WTC11 (cell line): Measurements from ENCODE around the gene HECTD4. TPM values are rescaled to one million over a fixed set of nuclear protein-coding genes. Genes with fewer than 3 reads are reported as not detected.

ENCODE experiments used
- ATAC-seq: fragments of 200-7000 bp; cut with Tn5 transposase; 2 replicates; pipeline ENCODE4 v1.10.0; 2021; ENCODE audit warnings: mild to moderate bottlenecking, moderate library complexity
- CTCF ChIA-PET: fragments of 300-600 bp; sonication (Branson Sonifier 250); formaldehyde crosslinking; loops from one replicate; lab custom pipeline; 2021; ENCODE audit warnings: antibody characterized with exemption; lab: Charles Lee
- POLR2A ChIA-PET: fragments of 350-600 bp; sonication (Branson Sonifier 250); formaldehyde crosslinking; loops from one replicate; lab custom pipeline; 2021; ENCODE audit warnings: antibody characterized with exemption; lab: Charles Lee
- DNase-seq: peaks from one replicate; pipeline ENCODE4 v3.0.0; 2021; ENCODE audit warnings: low spot score
- H3K27ac Mint-ChIP-seq: 2 replicates; pipeline ENCODE4 v1.8.0; 2021; ENCODE audit warnings: mixed read lengths
- H3K27me3 Mint-ChIP-seq: 2 replicates; pipeline ENCODE4 v1.8.0; 2021; ENCODE audit warnings: low read depth, mild to moderate bottlenecking, moderate library complexity, mixed read lengths
- H3K36me3 Mint-ChIP-seq: 2 replicates; pipeline ENCODE4 v1.8.0; 2021; ENCODE audit warnings: mixed read lengths
- H3K4me1 Mint-ChIP-seq: 2 replicates; pipeline ENCODE4 v1.8.0; 2022; ENCODE audit warnings: mixed read lengths
- H3K4me3 Mint-ChIP-seq: 2 replicates; pipeline ENCODE4 v1.8.0; 2021; ENCODE audit warnings: mild to moderate bottlenecking, moderate library complexity, mixed read lengths
- H3K9me3 Mint-ChIP-seq: 2 replicates; pipeline ENCODE4 v1.8.0; 2021; ENCODE audit warnings: mixed read lengths
- ATF1 ChIP-seq: sonication (generic); formaldehyde crosslinking; IDR thresholded peaks from 2 replicates; pipeline ENCODE4 v1.8.1; 2023; ENCODE audit warnings: mild to moderate bottlenecking, moderate library complexity, missing genetic modification reagents
- ATF2 ChIP-seq: sonication (generic); formaldehyde crosslinking; IDR thresholded peaks from 2 replicates; pipeline ENCODE4 v1.8.1; 2022; ENCODE audit warnings: low read depth, missing genetic modification reagents, borderline replicate concordance
- CBFB ChIP-seq: sonication (generic); formaldehyde crosslinking; IDR thresholded peaks from 2 replicates; pipeline ENCODE4 v1.8.1; 2022; ENCODE audit warnings: mild to moderate bottlenecking, low read depth, missing genetic modification reagents
- ESRRA ChIP-seq: sonication (generic); formaldehyde crosslinking; IDR thresholded peaks from 2 replicates; pipeline ENCODE4 v1.8.1; 2022; ENCODE audit warnings: mild to moderate bottlenecking, missing genetic modification reagents, borderline replicate concordance
- FOXJ3 ChIP-seq: sonication (generic); formaldehyde crosslinking; IDR thresholded peaks from 2 replicates; pipeline ENCODE4 v1.9.0; 2021; ENCODE audit warnings: missing genetic modification reagents, mild to moderate bottlenecking, borderline replicate concordance
- FOXK1 ChIP-seq: sonication (generic); formaldehyde crosslinking; IDR thresholded peaks from 2 replicates; pipeline ENCODE4 v1.8.0; 2022; ENCODE audit warnings: mild to moderate bottlenecking, moderate library complexity, missing genetic modification reagents
- IRF1 ChIP-seq: sonication (generic); formaldehyde crosslinking; IDR thresholded peaks from 2 replicates; pipeline ENCODE4 v1.8.0; 2023; ENCODE audit warnings: missing genetic modification reagents
- JUN ChIP-seq: sonication (generic); formaldehyde crosslinking; IDR thresholded peaks from 2 replicates; pipeline ENCODE4 v1.8.0; 2023; ENCODE audit warnings: mild to moderate bottlenecking, missing genetic modification reagents
- RORB ChIP-seq: fragments of 250-450 bp; sonication (Bioruptor Pico); IDR thresholded peaks from 2 replicates; pipeline ENCODE4 v1.9.0; 2021; ENCODE audit warnings: mild to moderate bottlenecking
- TEAD1 ChIP-seq: sonication (generic); formaldehyde crosslinking; IDR thresholded peaks from 2 replicates; pipeline ENCODE4 v1.8.0; 2022; ENCODE audit warnings: mild to moderate bottlenecking, missing genetic modification reagents
- ZNF121 ChIP-seq: sonication (generic); formaldehyde crosslinking; IDR thresholded peaks from 2 replicates; pipeline ENCODE4 v1.8.0; 2023; ENCODE audit warnings: missing genetic modification reagents
- ZNF232 ChIP-seq: sonication (generic); formaldehyde crosslinking; IDR thresholded peaks from 2 replicates; pipeline ENCODE4 v1.8.0; 2022; ENCODE audit warnings: mild to moderate bottlenecking, missing genetic modification reagents
- ZNF281 ChIP-seq: sonication (generic); formaldehyde crosslinking; IDR thresholded peaks from 2 replicates; pipeline ENCODE4 v1.8.0; 2023; ENCODE audit warnings: mild to moderate bottlenecking, missing genetic modification reagents
- total RNA-seq: library from RNA; stranded (reverse); gene quantifications from 3 replicates; pipeline ENCODE4 v1.2.3, GENCODE V29; 2021
- TF ChIP-seq, protein P1 (sequence below): sonication (generic); formaldehyde crosslinking; IDR thresholded peaks from 2 replicates; pipeline ENCODE4 v1.8.0; 2023; ENCODE audit warnings: missing genetic modification reagents, mild to moderate bottlenecking, borderline replicate concordance
- TF ChIP-seq, protein P2 (sequence below): sonication (generic); formaldehyde crosslinking; IDR thresholded peaks from 2 replicates; pipeline ENCODE4 v1.8.1; 2023; ENCODE audit warnings: mild to moderate bottlenecking, missing genetic modification reagents
- TF ChIP-seq, protein P3 (sequence below): sonication (generic); formaldehyde crosslinking; conservative IDR thresholded peaks from 2 replicates; pipeline ENCODE4 v1.8.1; 2022; ENCODE audit warnings: mild to moderate bottlenecking, missing genetic modification reagents
- TF ChIP-seq, protein P4 (sequence below): fragments of 250-450 bp; sonication (Bioruptor Pico); IDR thresholded peaks from 2 replicates; pipeline ENCODE4 v1.9.0; 2021; ENCODE audit warnings: mild to moderate bottlenecking

Gene HECTD4
- total RNA-seq, 1 experiment from 2014 or later, result 31.7 TPM

- TF ChIP-seq ATF2 (CRISPR knock-in tag) (no peak), CBFB (CRISPR knock-in tag) (no peak), FOXJ3 (CRISPR knock-in tag) (no peak)
Measured at GRCh38 chr12:112218150-112218549, 164.1 kb downstream of the HECTD4 start (continued).

DNA sequence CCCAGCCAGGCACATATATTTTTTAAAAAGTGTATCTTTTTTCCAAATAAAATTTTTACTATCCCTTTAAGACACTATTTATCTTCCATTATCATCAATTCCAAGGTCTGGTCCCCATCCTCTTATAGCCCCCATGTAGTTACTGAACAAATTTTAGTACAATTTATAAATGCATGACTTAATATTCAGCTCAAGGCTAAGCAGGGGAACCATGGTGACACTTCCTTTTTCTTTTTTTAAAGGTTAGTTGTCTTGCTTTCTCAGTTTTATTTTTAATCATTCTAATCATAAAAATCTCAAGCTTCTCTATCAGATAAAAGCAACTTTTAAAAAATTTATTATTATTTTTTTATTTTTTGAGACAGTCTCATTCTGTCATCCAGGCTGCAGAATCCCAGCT is 164.6 kb downstream of the HECTD4 start:
- POLR2A ChIA-PET, result no interaction called here
- Mint-ChIP-seq H3K4me3 (no peak overlapping the region), H3K36me3 (no peaks in the 10 kb centered on the region; the same call in 1 of the 2 replicates), H3K27ac (no peak overlapping the region), H3K4me1 (no peaks in the 10 kb centered on the region), H3K9me3 (no peaks in the 10 kb centered on the region), H3K27me3 (no peaks in the 10 kb centered on the region)
- ATAC-seq, result no peak
- CTCF ChIA-PET, result interaction anchor here (1.3 to 3.5 kb wide), 2 partner anchors 20 to 170 kb away, joined by 3 to 17 read pairs; no protein-coding TSS in a partner anchor
- no peak for DNase-seq
- TF ChIP-seq, protein P1, sequence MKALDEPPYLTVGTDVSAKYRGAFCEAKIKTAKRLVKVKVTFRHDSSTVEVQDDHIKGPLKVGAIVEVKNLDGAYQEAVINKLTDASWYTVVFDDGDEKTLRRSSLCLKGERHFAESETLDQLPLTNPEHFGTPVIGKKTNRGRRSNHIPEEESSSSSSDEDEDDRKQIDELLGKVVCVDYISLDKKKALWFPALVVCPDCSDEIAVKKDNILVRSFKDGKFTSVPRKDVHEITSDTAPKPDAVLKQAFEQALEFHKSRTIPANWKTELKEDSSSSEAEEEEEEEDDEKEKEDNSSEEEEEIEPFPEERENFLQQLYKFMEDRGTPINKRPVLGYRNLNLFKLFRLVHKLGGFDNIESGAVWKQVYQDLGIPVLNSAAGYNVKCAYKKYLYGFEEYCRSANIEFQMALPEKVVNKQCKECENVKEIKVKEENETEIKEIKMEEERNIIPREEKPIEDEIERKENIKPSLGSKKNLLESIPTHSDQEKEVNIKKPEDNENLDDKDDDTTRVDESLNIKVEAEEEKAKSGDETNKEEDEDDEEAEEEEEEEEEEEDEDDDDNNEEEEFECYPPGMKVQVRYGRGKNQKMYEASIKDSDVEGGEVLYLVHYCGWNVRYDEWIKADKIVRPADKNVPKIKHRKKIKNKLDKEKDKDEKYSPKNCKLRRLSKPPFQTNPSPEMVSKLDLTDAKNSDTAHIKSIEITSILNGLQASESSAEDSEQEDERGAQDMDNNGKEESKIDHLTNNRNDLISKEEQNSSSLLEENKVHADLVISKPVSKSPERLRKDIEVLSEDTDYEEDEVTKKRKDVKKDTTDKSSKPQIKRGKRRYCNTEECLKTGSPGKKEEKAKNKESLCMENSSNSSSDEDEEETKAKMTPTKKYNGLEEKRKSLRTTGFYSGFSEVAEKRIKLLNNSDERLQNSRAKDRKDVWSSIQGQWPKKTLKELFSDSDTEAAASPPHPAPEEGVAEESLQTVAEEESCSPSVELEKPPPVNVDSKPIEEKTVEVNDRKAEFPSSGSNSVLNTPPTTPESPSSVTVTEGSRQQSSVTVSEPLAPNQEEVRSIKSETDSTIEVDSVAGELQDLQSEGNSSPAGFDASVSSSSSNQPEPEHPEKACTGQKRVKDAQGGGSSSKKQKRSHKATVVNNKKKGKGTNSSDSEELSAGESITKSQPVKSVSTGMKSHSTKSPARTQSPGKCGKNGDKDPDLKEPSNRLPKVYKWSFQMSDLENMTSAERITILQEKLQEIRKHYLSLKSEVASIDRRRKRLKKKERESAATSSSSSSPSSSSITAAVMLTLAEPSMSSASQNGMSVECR, result no peak
- TF ChIP-seq, protein P2, sequence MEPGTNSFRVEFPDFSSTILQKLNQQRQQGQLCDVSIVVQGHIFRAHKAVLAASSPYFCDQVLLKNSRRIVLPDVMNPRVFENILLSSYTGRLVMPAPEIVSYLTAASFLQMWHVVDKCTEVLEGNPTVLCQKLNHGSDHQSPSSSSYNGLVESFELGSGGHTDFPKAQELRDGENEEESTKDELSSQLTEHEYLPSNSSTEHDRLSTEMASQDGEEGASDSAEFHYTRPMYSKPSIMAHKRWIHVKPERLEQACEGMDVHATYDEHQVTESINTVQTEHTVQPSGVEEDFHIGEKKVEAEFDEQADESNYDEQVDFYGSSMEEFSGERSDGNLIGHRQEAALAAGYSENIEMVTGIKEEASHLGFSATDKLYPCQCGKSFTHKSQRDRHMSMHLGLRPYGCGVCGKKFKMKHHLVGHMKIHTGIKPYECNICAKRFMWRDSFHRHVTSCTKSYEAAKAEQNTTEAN, result no peak
- TF ChIP-seq RORB (CRISPR knock-in tag) (no peak), ZNF232 (no peak), ESRRA (CRISPR knock-in tag) (no peak), JUN (CRISPR knock-in tag) (no peak)
- TF ChIP-seq, protein P3, sequence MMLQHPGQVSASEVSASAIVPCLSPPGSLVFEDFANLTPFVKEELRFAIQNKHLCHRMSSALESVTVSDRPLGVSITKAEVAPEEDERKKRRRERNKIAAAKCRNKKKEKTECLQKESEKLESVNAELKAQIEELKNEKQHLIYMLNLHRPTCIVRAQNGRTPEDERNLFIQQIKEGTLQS (CRISPR knock-in tag), result no peak
- TF ChIP-seq, protein P4, sequence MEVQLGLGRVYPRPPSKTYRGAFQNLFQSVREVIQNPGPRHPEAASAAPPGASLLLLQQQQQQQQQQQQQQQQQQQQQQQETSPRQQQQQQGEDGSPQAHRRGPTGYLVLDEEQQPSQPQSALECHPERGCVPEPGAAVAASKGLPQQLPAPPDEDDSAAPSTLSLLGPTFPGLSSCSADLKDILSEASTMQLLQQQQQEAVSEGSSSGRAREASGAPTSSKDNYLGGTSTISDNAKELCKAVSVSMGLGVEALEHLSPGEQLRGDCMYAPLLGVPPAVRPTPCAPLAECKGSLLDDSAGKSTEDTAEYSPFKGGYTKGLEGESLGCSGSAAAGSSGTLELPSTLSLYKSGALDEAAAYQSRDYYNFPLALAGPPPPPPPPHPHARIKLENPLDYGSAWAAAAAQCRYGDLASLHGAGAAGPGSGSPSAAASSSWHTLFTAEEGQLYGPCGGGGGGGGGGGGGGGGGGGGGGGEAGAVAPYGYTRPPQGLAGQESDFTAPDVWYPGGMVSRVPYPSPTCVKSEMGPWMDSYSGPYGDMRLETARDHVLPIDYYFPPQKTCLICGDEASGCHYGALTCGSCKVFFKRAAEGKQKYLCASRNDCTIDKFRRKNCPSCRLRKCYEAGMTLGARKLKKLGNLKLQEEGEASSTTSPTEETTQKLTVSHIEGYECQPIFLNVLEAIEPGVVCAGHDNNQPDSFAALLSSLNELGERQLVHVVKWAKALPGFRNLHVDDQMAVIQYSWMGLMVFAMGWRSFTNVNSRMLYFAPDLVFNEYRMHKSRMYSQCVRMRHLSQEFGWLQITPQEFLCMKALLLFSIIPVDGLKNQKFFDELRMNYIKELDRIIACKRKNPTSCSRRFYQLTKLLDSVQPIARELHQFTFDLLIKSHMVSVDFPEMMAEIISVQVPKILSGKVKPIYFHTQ, result no peak

DNA sequence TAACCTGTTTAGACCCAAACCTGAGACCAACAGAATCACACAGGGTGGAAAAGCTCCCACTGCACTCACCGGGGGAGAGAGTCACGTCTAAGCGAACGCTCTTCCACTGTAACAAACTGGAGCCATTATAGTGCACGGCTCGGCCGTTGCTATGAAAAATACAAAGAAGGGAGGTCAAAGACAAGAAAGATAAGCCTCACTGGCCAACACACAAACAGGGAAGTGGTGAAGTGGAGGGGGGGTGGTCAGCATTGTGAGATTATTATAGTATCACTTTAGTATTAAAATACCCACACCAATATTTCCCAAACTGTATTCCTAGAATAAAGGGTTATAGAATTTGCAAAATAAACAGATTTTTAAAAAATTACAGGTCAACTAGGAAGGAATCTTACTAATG is 166.0 kb downstream of the HECTD4 start:
- ChIA-PET POLR2A (no interaction called here), CTCF (no interaction called here)
- TF ChIP-seq FOXK1 (no peak), ZNF121 (CRISPR knock-in tag) (no peak), ZNF281 (CRISPR knock-in tag) (no peak), TEAD1 (CRISPR knock-in tag) (no peak), ATF1 (CRISPR knock-in tag) (no peak), IRF1 (CRISPR knock-in tag) (no peak)
- TF ChIP-seq, protein P4, result no peak

More for the DNA sequence above, 166.0 kb downstream of the HECTD4 start:
- DNase-seq, result no peak
- H3K27ac Mint-ChIP-seq, result no peak overlapping the region
- no peaks in the 10 kb centered on the region for H3K4me1 Mint-ChIP-seq
- no peaks in the 10 kb centered on the region for H3K9me3 Mint-ChIP-seq
- no peak for ATAC-seq
- H3K36me3 Mint-ChIP-seq, result peaks cover 12% of the 10 kb centered on the region; the same call in 1 of the 2 replicates
- H3K27me3 Mint-ChIP-seq, result no peaks in the 10 kb centered on the region
- no peak overlapping the region for H3K4me3 Mint-ChIP-seq
